Stimulated activated naive CD8-positive, alpha-beta T cell treated with anti-CD3 and anti-CD28 coated beads, Interleukin-15, Interleukin-2, amounts not matched to agents 100 ng/mL and 50 ng/mL, for 24 hours (primary cell): Measurements from ENCODE around the gene CFH.
"Not testable (repeated sequence)": the region's sequence is repeated elsewhere in the genome, so short reads cannot be mapped to it uniquely, and the experiment has no call there.

Experiments
- H3K27ac Mint-ChIP-seq: one replicate; pipeline ENCODE4 v1.8.0; 2021; ENCODE audit warnings: mild to moderate bottlenecking, mixed read lengths
- H3K27me3 Mint-ChIP-seq: one replicate; pipeline ENCODE4 v1.8.0; 2021; ENCODE audit warnings: mixed read lengths
- H3K36me3 Mint-ChIP-seq: one replicate; pipeline ENCODE4 v1.8.0; 2021; ENCODE audit warnings: low read depth, mixed read lengths
- H3K4me1 Mint-ChIP-seq: one replicate; pipeline ENCODE4 v1.8.0; 2021; ENCODE audit warnings: low read depth, mixed read lengths
- H3K4me3 Mint-ChIP-seq: one replicate; pipeline ENCODE4 v1.8.0; 2021; ENCODE audit warnings: mild to moderate bottlenecking, mixed read lengths
- H3K9me3 Mint-ChIP-seq: one replicate; pipeline ENCODE4 v1.8.0; 2021; ENCODE audit warnings: mixed read lengths

CFH gene

GRCh38 chr1:196651637-196652215 lies at the start of gene CFH:
Gene CFH, plus strand, starts transcription at chr1:196652043. Its CDS starts 75 bp downstream, at chr1:196652118.
- Mint-ChIP-seq H3K4me3 (peak within 1 kb of the TSS; percentile 34), H3K27ac (no peak within 1 kb of the TSS), H3K27me3 (no peaks in the 10 kb centered on the region), H3K36me3 (no peaks in the 10 kb centered on the region), H3K9me3 (no peaks in the 10 kb centered on the region), H3K4me1 (peaks cover 16% of the 10 kb centered on the region)

DNA sequence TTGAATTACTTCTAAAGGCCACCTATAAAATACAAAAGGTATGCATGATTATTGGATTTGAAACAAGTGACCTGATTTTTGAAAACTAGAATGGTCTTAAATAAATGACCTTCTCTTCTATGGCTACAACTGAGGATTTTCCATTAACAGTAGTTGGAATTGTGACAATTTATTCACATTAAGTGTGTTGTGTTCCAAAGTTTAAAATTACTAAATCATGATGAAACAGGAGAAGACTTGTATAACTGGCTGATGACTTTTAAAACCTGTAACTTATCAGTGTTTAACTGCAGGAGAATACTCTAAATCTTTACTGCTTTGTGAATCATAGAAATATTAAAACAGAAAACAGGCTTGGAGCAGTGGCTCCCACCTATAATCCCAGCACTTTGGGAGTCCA lies 48.2 kb upstream of the CFH start:
- peaks cover 25% of the 10 kb centered on the region for H3K27me3 Mint-ChIP-seq

DNA sequence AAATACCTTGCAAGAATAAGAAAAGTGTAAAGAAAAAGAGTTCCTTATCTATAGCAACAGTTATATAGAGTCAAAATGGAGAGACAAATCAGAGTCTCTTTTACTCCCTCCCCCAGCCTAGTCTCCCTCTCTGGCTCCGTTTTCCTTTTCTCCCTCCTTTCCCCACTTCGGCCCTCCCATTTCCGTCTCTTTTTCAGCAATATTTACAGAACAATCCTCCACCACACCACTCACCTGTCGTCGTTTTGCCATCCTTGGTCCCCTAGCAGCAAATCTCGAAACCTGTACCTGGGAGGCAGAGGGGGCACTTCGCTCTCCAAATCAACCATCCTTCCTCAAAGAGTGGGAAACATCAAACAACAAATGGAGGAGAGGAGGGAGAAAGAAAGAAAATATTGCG lies 43.9 kb upstream of the CFH start:
- Mint-ChIP-seq H3K36me3 (no peaks in the 10 kb centered on the region), H3K27me3 (peaks cover 47% of the 10 kb centered on the region), H3K4me3 (peak overlapping the region; percentile 43), H3K4me1 (no peaks in the 10 kb centered on the region), H3K9me3 (no peaks in the 10 kb centered on the region), H3K27ac (no peak overlapping the region)

More for the DNA sequence above, 48.2 kb upstream of the CFH start:
- no peak overlapping the region for H3K27ac Mint-ChIP-seq
- no peaks in the 10 kb centered on the region for H3K9me3 Mint-ChIP-seq
- H3K4me3 Mint-ChIP-seq: no peak overlapping the region
- no peaks in the 10 kb centered on the region for H3K36me3 Mint-ChIP-seq
- no peaks in the 10 kb centered on the region for H3K4me1 Mint-ChIP-seq

DNA sequence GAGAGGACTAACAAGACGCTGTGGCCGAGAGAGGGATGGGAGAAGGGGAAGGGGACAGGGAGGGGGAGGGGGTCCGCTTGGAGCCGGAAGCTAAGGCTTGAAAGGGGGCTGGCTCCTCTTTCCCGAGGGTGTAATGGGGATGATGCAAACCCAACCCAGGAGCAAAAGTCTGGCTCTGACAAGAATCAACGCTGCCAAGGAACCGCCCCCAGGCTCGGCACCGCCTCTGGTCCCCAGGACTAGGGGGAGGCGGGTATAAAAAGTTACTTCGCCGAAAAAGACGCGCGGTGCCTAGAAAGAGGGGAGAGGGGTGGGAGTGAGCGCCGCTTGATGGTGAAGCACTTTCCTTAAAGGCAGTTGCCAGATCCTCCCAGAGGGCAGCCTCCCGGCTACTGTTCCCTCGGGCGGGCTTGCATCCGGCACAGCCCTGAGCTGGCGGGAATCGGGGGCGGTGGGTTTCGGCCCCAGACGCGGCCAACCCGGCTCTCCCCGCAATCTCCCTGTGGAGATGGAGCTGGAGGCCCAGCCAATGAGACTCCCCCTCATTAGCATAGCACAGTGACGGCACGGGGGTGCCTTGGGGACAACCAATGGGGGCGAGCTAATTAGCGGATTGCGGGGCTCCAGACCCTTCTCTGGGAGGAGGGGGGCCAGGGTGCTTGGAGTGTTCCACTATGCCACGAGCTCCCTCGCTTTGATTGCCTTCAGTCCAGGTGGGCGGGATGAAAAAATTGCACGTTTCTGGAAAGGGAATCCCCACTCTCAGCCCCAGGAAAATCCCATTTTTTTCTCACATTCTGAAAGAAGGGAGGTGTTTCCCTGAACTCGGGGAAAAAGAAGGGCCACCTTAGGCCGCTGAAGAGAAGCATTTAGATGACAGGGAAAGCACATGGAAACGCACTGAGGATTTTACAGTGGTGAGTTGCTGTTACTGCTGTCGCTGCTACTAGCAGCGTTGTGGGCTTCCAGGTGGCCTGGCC lies 43.2 kb upstream of the CFH start, which contains the start of gene KCNT2:
KCNT2 (minus strand) TSS at position 51 of the 980 bp plus-strand sequence. CDS start 131 bp downstream, outside the sequence.
- Mint-ChIP-seq H3K9me3 (no peaks in the 10 kb centered on the region), H3K27me3 (peaks cover 48% of the 10 kb centered on the region), H3K4me3 (peak within 1 kb of the TSS; percentile 43), H3K36me3 (no peaks in the 10 kb centered on the region), H3K27ac (no peak within 1 kb of the TSS), H3K4me1 (no peaks in the 10 kb centered on the region)

GRCh38 chr1:196609370-196609737 lies 42.5 kb upstream of the CFH start:
- Mint-ChIP-seq H3K4me1 (no peaks in the 10 kb centered on the region), H3K9me3 (no peaks in the 10 kb centered on the region), H3K36me3 (no peaks in the 10 kb centered on the region), H3K27me3 (peaks cover 48% of the 10 kb centered on the region), H3K27ac (no peak overlapping the region), H3K4me3 (no peak overlapping the region)

GRCh38 chr1:196611873-196612272 lies 40.0 kb upstream of the CFH start:
- H3K27ac Mint-ChIP-seq: no peak overlapping the region

GRCh38 chr1:196619721-196620120 lies 32.1 kb upstream of the CFH start:
- H3K27me3 Mint-ChIP-seq: no peaks in the 10 kb centered on the region

More at GRCh38 chr1:196611873-196612272, 40.0 kb upstream of the CFH start:
- H3K36me3 Mint-ChIP-seq: no peaks in the 10 kb centered on the region
- H3K4me1 Mint-ChIP-seq: no peaks in the 10 kb centered on the region
- H3K9me3 Mint-ChIP-seq: no peaks in the 10 kb centered on the region
- H3K27me3 Mint-ChIP-seq: peaks cover 37% of the 10 kb centered on the region
- H3K4me3 Mint-ChIP-seq: no peak overlapping the region

GRCh38 chr1:196623079-196623478 lies 28.8 kb upstream of the CFH start:
- Mint-ChIP-seq H3K36me3 (no peaks in the 10 kb centered on the region), H3K27ac (no peak overlapping the region), H3K4me1 (no peaks in the 10 kb centered on the region), H3K27me3 (no peaks in the 10 kb centered on the region), H3K9me3 (peaks cover 3% of the 10 kb centered on the region), H3K4me3 (no peak overlapping the region)

More at GRCh38 chr1:196619721-196620120, 32.1 kb upstream of the CFH start:
- no peak overlapping the region for H3K27ac Mint-ChIP-seq
- H3K9me3 Mint-ChIP-seq: no peaks in the 10 kb centered on the region
- H3K36me3 Mint-ChIP-seq: no peaks in the 10 kb centered on the region
- H3K4me1 Mint-ChIP-seq: no peaks in the 10 kb centered on the region
- no peak overlapping the region for H3K4me3 Mint-ChIP-seq

DNA sequence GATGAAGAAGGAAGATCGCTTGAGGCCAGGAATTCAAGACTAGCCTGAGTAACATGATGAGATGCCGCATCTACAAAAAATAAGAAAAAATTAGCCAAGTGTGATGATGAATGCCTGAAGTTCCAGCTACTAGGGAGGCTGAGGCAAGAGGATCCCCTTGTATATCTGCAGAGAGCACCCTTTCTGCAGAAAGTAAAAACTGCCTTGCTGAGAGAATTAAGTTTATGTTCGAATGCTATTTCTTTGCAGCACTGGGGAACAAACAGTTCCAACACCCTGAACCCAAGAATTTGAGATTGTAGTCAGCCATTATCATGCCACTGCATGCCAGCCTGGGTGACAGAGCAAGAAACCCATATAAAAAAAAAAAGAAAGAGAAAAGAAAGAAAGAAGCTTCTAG lies 23.0 kb upstream of the CFH start:
- no peak overlapping the region for H3K27ac Mint-ChIP-seq
- no peak overlapping the region for H3K4me3 Mint-ChIP-seq
- no peaks in the 10 kb centered on the region for H3K4me1 Mint-ChIP-seq
- H3K36me3 Mint-ChIP-seq: no peaks in the 10 kb centered on the region
- peaks cover 7% of the 10 kb centered on the region for H3K9me3 Mint-ChIP-seq
- H3K27me3 Mint-ChIP-seq: no peaks in the 10 kb centered on the region

GRCh38 chr1:196637606-196638005 lies 14.2 kb upstream of the CFH start:
- Mint-ChIP-seq H3K4me3 (no peak overlapping the region), H3K36me3 (no peaks in the 10 kb centered on the region), H3K9me3 (no peaks in the 10 kb centered on the region), H3K27ac (no peak overlapping the region), H3K27me3 (no peaks in the 10 kb centered on the region), H3K4me1 (no peaks in the 10 kb centered on the region)

DNA sequence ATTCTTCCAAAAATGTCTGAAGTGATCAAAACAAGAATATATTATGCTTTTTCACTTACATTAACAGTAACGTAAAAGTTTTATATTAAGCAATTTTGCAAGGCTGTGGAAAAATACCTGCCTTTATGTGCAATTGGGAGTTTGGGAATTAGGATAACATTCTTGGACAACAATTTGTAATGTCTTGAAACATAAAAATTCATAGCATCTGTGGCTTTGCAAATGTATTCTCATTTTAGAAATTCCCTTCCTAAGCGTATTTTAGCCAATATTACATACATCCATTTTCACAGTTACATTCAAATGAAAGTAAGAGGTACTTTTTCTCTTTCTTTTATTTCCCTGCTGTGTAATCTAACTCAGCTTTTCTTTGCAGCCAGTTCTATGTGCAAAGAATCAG lies 13.4 kb upstream of the CFH start:
- Mint-ChIP-seq H3K4me1 (no peaks in the 10 kb centered on the region), H3K27ac (no peak overlapping the region), H3K9me3 (no peaks in the 10 kb centered on the region), H3K27me3 (no peaks in the 10 kb centered on the region), H3K4me3 (no peak overlapping the region), H3K36me3 (no peaks in the 10 kb centered on the region)

- H3K36me3 Mint-ChIP-seq, H3K4me3 Mint-ChIP-seq, H3K9me3 Mint-ChIP-seq, H3K4me1 Mint-ChIP-seq, H3K27ac Mint-ChIP-seq, H3K27me3 Mint-ChIP-seq: not testable (repeated sequence)
These were observed 12.6 kb upstream of the CFH start for GRCh38 chr1:196639291-196639690.

GRCh38 chr1:196640976-196641375 lies 10.9 kb upstream of the CFH start:
- Mint-ChIP-seq H3K4me1 (no peaks in the 10 kb centered on the region), H3K36me3 (no peaks in the 10 kb centered on the region), H3K4me3 (no peak overlapping the region), H3K9me3 (no peaks in the 10 kb centered on the region), H3K27ac (no peak overlapping the region), H3K27me3 (no peaks in the 10 kb centered on the region)

GRCh38 chr1:196649990-196650389 lies 1.9 kb upstream of the CFH start:
- no peak overlapping the region for H3K27ac Mint-ChIP-seq
- H3K9me3 Mint-ChIP-seq: no peaks in the 10 kb centered on the region
- peaks cover 12% of the 10 kb centered on the region for H3K4me1 Mint-ChIP-seq

DNA sequence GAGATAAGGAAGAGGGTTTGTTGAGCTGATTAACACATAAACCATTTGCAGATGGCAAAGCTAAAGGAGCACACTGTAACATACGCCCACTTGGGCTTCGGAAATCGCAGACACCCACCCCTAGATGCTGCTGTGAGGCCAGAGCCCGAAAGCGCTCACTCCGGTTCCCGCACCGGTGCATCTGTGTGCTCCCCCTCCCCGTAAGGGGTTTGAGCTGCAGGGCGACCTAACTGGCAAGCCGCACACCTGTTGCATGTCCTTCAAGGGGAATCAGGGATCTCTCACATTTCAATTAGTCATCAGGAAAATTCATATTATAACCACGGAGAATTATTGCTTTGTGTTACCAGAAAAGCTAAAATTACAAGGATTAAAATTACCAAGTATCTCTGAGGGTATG lies 1.4 kb upstream of the CFH start:
- H3K4me1 Mint-ChIP-seq: peaks cover 12% of the 10 kb centered on the region
- no peaks in the 10 kb centered on the region for H3K36me3 Mint-ChIP-seq
- H3K27me3 Mint-ChIP-seq: no peaks in the 10 kb centered on the region
- no peaks in the 10 kb centered on the region for H3K9me3 Mint-ChIP-seq
- H3K27ac Mint-ChIP-seq: no peak overlapping the region
- no peak overlapping the region for H3K4me3 Mint-ChIP-seq

More at GRCh38 chr1:196649990-196650389, 1.9 kb upstream of the CFH start:
- Mint-ChIP-seq H3K36me3 (no peaks in the 10 kb centered on the region), H3K4me3 (no peak overlapping the region), H3K27me3 (no peaks in the 10 kb centered on the region)
